ENCODE data around the gene DHCR24.

Gene DHCR24

GRCh38 chr1:54863267-54863665 is 23.7 kb downstream of the DHCR24 start:
- DNase-seq, result no peak

- DNase-seq, result no peak
These were observed 25.8 kb downstream of the DHCR24 start for GRCh38 chr1:54861070-54861761.

- DNase-seq, result no peak
These were observed 27.1 kb downstream of the DHCR24 start for GRCh38 chr1:54859700-54860391.

GRCh38 chr1:54857746-54858561 is 29.0 kb downstream of the DHCR24 start:
- no peak for DNase-seq

GRCh38 chr1:54857141-54857540 is 29.9 kb downstream of the DHCR24 start:
- DNase-seq, result no peak

GRCh38 chr1:54854381-54855020 is 32.5 kb downstream of the DHCR24 start:
- DNase-seq, result no peak

- DNase-seq, result no peak
These were observed 33.1 kb downstream of the DHCR24 start for GRCh38 chr1:54853793-54854370.

- no peak for DNase-seq
These were observed 33.8 kb downstream of the DHCR24 start for GRCh38 chr1:54853096-54853792.

GRCh38 chr1:54851936-54852524 is 35.0 kb downstream of the DHCR24 start:
- DNase-seq, result no peak

GRCh38 chr1:54851406-54851805 is 35.6 kb downstream of the DHCR24 start:
- no peak for DNase-seq

GRCh38 chr1:54850737-54851136 is 36.3 kb downstream of the DHCR24 start:
- DNase-seq, result no peak

GRCh38 chr1:54850069-54850730 is 36.8 kb downstream of the DHCR24 start:
- DNase-seq, result no peak

GRCh38 chr1:54849219-54850068 is 37.6 kb downstream of the DHCR24 start:
- no peak for DNase-seq

GRCh38 chr1:54848134-54848948 is 38.7 kb downstream of the DHCR24 start:
- no peak for DNase-seq

GRCh38 chr1:54846716-54847284 is 40.2 kb downstream of the DHCR24 start:
- DNase-seq, result no peak

GRCh38 chr1:54846301-54846700 is 40.7 kb downstream of the DHCR24 start:
- no peak for DNase-seq

- DNase-seq, result no peak
These were observed 41.2 kb downstream of the DHCR24 start for GRCh38 chr1:54845772-54846171.

- DNase-seq, result no peak
These were observed 42.4 kb downstream of the DHCR24 start for GRCh38 chr1:54844564-54844963.

GRCh38 chr1:54843449-54843848 is 43.5 kb downstream of the DHCR24 start:
- DNase-seq, result no peak
